Tibial nerve (tissue), 3 donors: ENCODE data around the gene FUT9.

Source experiments
- POLR2A ChIP-seq, 2 donors: fragments of 450-650 bp; IDR thresholded peaks; one replicate each; pipeline ENCODE4 v1.6.1; 2017; ENCODE audit warnings: antibody characterized with exemption in 2 of 2, mild to moderate bottlenecking in 2 of 2, moderate library complexity in 2 of 2
- TF ChIP-seq, protein P1 (sequence below), 5 experiments: fragments of 200-600 bp in 3 of 5; fragments of 450-650 bp in 2 of 5; sonication (generic) in 3 of 5; IDR thresholded peaks; one replicate each; pipeline ENCODE4 v1.5.1; 2016 to 2019; ENCODE audit warnings: antibody characterized with exemption in 5 of 5, mild to moderate bottlenecking in 3 of 5, moderate library complexity in 2 of 5

- TF ChIP-seq, protein P1, sequence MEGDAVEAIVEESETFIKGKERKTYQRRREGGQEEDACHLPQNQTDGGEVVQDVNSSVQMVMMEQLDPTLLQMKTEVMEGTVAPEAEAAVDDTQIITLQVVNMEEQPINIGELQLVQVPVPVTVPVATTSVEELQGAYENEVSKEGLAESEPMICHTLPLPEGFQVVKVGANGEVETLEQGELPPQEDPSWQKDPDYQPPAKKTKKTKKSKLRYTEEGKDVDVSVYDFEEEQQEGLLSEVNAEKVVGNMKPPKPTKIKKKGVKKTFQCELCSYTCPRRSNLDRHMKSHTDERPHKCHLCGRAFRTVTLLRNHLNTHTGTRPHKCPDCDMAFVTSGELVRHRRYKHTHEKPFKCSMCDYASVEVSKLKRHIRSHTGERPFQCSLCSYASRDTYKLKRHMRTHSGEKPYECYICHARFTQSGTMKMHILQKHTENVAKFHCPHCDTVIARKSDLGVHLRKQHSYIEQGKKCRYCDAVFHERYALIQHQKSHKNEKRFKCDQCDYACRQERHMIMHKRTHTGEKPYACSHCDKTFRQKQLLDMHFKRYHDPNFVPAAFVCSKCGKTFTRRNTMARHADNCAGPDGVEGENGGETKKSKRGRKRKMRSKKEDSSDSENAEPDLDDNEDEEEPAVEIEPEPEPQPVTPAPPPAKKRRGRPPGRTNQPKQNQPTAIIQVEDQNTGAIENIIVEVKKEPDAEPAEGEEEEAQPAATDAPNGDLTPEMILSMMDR (IDR thresholded peaks at IDR 0.05): no peak
- TF ChIP-seq POLR2A (IDR thresholded peaks at IDR 0.05): no peak
These were observed 50.6 kb downstream of the FUT9 start for GRCh38 chr6:96066376-96066775.
